ENCODE results near the gene ZDHHC7. TPM values are rescaled to one million over a fixed set of nuclear protein-coding genes. Genes with fewer than 3 reads are reported as not detected.

ZDHHC7 gene
- total RNA-seq, 4 donors from 2014 or later = 45.6 to 68.8 (median 54.3) TPM

- H3K4me1 ChIP-seq = peaks cover 0 to 9% (median 4%) of the 10 kb centered on the region in 4 donors
- no peaks in the 10 kb centered on the region for H3K27me3 ChIP-seq
- 63% methylated on average over 9 of the region's 9 CpGs for WGBS
- intact Hi-C loops (cut with DNase I) = no loop called here
- no peak for DNase-seq (ENCODE audit: extremely low spot score)
- H3K27ac ChIP-seq (replicated peaks in 1 of 4) = no peak overlapping the region
- no peaks in the 10 kb centered on the region for H3K9me3 ChIP-seq
- H3K36me3 ChIP-seq = no peaks in the 10 kb centered on the region
- no peak for TF ChIP-seq CTCF (IDR thresholded peaks at IDR 0.05)
- no peak for TF ChIP-seq POLR2A (IDR thresholded peaks at IDR 0.05; ENCODE audit: low read depth)
- no peak for TF ChIP-seq POLR2AphosphoS5 (IDR thresholded peaks at IDR 0.05)
- no peak for TF ChIP-seq EP300 (IDR thresholded peaks at IDR 0.05)
- H3K4me3 ChIP-seq = no peak overlapping the region
Measured at GRCh38 chr16:84947022-84947421, 64.3 kb downstream of the ZDHHC7 start.

- Histone ChIP-seq H3K36me3 (no peaks in the 10 kb centered on the region), H3K4me3 (no peak overlapping the region), H3K4me1 (peaks cover 0 to 16% (median 0%) of the 10 kb centered on the region in 4 donors), H3K9me3 (no peaks in the 10 kb centered on the region), H3K27me3 (no peaks in the 10 kb centered on the region), H3K27ac (replicated peaks in 1 of 4) (no peak overlapping the region)
- TF ChIP-seq CTCF (IDR thresholded peaks at IDR 0.05) (no peak), POLR2AphosphoS5 (IDR thresholded peaks at IDR 0.05) (no peak), EP300 (IDR thresholded peaks at IDR 0.05) (no peak), POLR2A (IDR thresholded peaks at IDR 0.05; ENCODE audit: low read depth) (no peak)
- intact Hi-C loops (cut with DNase I) = no loop called here
- WGBS = 87% methylated on average over 4 of the region's 4 CpGs
- DNase-seq (ENCODE audit: extremely low spot score) = no peak
Measured at GRCh38 chr16:84943620-84944019, 67.7 kb downstream of the ZDHHC7 start.

- Histone ChIP-seq H3K9me3 (no peaks in the 10 kb centered on the region), H3K27me3 (no peaks in the 10 kb centered on the region), H3K4me3 (no peak overlapping the region), H3K36me3 (no peaks in the 10 kb centered on the region), H3K27ac (replicated peaks in 1 of 4) (no peak overlapping the region), H3K4me1 (peaks cover 0 to 16% (median 0%) of the 10 kb centered on the region in 4 donors)
- WGBS = 90% methylated on average over 4 of the region's 4 CpGs
- DNase-seq (ENCODE audit: extremely low spot score) = no peak
- intact Hi-C loops (cut with DNase I) = no loop called here
- TF ChIP-seq CTCF (IDR thresholded peaks at IDR 0.05) (no peak), EP300 (IDR thresholded peaks at IDR 0.05) (no peak)
Measured at GRCh38 chr16:84942786-84943185, 68.5 kb downstream of the ZDHHC7 start.

GRCh38 chr16:84941921-84942320, 69.4 kb downstream of the ZDHHC7 start:
- peaks cover 0 to 13% (median 0%) of the 10 kb centered on the region in 4 donors for H3K4me1 ChIP-seq
- intact Hi-C loops (cut with DNase I) = no loop called here
- H3K9me3 ChIP-seq = no peaks in the 10 kb centered on the region
- no peaks in the 10 kb centered on the region for H3K27me3 ChIP-seq
- H3K4me3 ChIP-seq = no peak overlapping the region
- H3K36me3 ChIP-seq = no peaks in the 10 kb centered on the region
- no peak for TF ChIP-seq EP300 (IDR thresholded peaks at IDR 0.05)
- TF ChIP-seq POLR2A (IDR thresholded peaks at IDR 0.05; ENCODE audit: low read depth) = no peak
- TF ChIP-seq POLR2AphosphoS5 (IDR thresholded peaks at IDR 0.05) = no peak
- TF ChIP-seq CTCF (IDR thresholded peaks at IDR 0.05) = no peak
- no peak for DNase-seq (ENCODE audit: extremely low spot score)
- 89% methylated on average over 10 of the region's 10 CpGs for WGBS
- H3K27ac ChIP-seq (replicated peaks in 1 of 4) = no peak overlapping the region
